ENCODE results near the gene TRERF1. TPM values are rescaled to one million over a fixed set of nuclear protein-coding genes. Genes with fewer than 3 reads are reported as not detected.

The TRERF1 gene
- polyA plus RNA-seq, 1 of the 3 experiments (the other 2 are of a cell fraction): 3.6 TPM

DNA sequence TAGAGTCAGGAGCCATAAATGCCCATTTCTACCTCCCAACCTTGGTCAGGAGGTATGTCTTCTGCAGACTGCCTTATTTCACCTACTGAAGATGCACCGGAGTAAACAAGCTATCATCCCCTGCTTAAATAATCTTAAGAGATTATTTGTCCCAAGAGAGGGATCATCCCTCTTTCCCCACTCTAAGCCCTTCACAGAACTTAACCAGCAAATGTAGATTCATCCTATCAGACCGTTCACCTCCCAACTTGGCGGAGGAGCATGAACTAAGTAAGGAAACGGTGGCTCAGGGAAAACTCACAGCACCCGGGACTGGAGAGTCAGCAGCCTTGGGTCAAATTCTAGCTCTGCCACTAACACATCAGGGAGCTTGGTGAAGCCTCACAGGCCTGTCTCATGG, 115.3 kb downstream of the TRERF1 start:
- DNase-seq: no peak
- Histone ChIP-seq H3K4me3 (ENCODE audit: low read depth in 2 of 2, low read length in 1 of 2) (no peak overlapping the region), H4K20me1 (ENCODE audit: insufficient read depth) (no peaks in the 10 kb centered on the region), H3K27ac (ENCODE audit: low read depth in 2 of 2, low read length in 1 of 2) (no peak overlapping the region), H3K9ac (no peak overlapping the region), H3K4me2 (no peak overlapping the region), H3K36me3 (replicated peaks in 1 of 2; ENCODE audit: control insufficient read depth in 1 of 2, insufficient read depth in 2 of 2, low read length in 1 of 2) (no peaks in the 10 kb centered on the region), H3K9me3 (no peaks in the 10 kb centered on the region), H2AFZ (ENCODE audit: low read depth) (no peak overlapping the region), H3K4me1 (ENCODE audit: control insufficient read depth in 1 of 2, insufficient read depth in 2 of 2, low read depth in 1 of 2, low read length in 1 of 2) (peaks cover 0 to 8% of the 10 kb centered on the region in 2 experiments; a peak in 3 of 4 replicates), H3K27me3 (ENCODE audit: insufficient read depth) (no peaks in the 10 kb centered on the region), H3K9me2 (no peaks in the 10 kb centered on the region), H3K79me2 (ENCODE audit: insufficient read depth) (peaks cover 4% of the 10 kb centered on the region; the same call in 1 of the 2 replicates), H3F3A (replicated peaks; ENCODE audit: insufficient read depth) (peaks cover 11% of the 10 kb centered on the region)
- POLR2A ChIA-PET: no interaction called here
- WGBS (ENCODE audit: low lambda C conversion rate): 97% methylated on average over 5 of the region's 5 CpGs
- CTCF ChIA-PET: interaction anchor here (0.6 to 1.7 kb wide), 4 partner anchors 122 to 211 kb away, joined by 4 to 8 read pairs (median 5); no protein-coding TSS in a partner anchor
- TF ChIP-seq FOSL2 (IDR thresholded peaks at IDR 0.05; ENCODE audit: borderline replicate concordance, low read depth) (no peak), NFIC (IDR thresholded peaks at IDR 0.05; ENCODE audit: borderline replicate concordance) (no peak), RXRA (IDR thresholded peaks at IDR 0.05; ENCODE audit: borderline replicate concordance, low read depth) (no peak), EZH2phosphoT487 (IDR thresholded peaks at IDR 0.05; ENCODE audit: borderline replicate concordance, low read depth) (no peak), JUND (IDR thresholded peaks at IDR 0.05) (no peak), TEAD4 (IDR thresholded peaks at IDR 0.05; ENCODE audit: borderline replicate concordance, insufficient read depth) (no peak), MXI1 (IDR thresholded peaks at IDR 0.05; ENCODE audit: low read depth, low read length) (no peak)
- TF ChIP-seq, protein P1, sequence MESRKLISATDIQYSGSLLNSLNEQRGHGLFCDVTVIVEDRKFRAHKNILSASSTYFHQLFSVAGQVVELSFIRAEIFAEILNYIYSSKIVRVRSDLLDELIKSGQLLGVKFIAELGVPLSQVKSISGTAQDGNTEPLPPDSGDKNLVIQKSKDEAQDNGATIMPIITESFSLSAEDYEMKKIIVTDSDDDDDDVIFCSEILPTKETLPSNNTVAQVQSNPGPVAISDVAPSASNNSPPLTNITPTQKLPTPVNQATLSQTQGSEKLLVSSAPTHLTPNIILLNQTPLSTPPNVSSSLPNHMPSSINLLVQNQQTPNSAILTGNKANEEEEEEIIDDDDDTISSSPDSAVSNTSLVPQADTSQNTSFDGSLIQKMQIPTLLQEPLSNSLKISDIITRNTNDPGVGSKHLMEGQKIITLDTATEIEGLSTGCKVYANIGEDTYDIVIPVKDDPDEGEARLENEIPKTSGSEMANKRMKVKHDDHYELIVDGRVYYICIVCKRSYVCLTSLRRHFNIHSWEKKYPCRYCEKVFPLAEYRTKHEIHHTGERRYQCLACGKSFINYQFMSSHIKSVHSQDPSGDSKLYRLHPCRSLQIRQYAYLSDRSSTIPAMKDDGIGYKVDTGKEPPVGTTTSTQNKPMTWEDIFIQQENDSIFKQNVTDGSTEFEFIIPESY (IDR thresholded peaks at IDR 0.05; ENCODE audit: borderline replicate concordance, low read depth): no peak
- TF ChIP-seq, protein P2, sequence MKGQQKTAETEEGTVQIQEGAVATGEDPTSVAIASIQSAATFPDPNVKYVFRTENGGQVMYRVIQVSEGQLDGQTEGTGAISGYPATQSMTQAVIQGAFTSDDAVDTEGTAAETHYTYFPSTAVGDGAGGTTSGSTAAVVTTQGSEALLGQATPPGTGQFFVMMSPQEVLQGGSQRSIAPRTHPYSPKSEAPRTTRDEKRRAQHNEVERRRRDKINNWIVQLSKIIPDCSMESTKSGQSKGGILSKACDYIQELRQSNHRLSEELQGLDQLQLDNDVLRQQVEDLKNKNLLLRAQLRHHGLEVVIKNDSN (IDR thresholded peaks at IDR 0.05; ENCODE audit: borderline replicate concordance, low read depth): no peak
- TF ChIP-seq, protein P3, sequence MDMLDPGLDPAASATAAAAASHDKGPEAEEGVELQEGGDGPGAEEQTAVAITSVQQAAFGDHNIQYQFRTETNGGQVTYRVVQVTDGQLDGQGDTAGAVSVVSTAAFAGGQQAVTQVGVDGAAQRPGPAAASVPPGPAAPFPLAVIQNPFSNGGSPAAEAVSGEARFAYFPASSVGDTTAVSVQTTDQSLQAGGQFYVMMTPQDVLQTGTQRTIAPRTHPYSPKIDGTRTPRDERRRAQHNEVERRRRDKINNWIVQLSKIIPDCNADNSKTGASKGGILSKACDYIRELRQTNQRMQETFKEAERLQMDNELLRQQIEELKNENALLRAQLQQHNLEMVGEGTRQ (IDR thresholded peaks at IDR 0.05; ENCODE audit: borderline replicate concordance, low read depth, low read length): no peak
- TF ChIP-seq, protein P4, sequence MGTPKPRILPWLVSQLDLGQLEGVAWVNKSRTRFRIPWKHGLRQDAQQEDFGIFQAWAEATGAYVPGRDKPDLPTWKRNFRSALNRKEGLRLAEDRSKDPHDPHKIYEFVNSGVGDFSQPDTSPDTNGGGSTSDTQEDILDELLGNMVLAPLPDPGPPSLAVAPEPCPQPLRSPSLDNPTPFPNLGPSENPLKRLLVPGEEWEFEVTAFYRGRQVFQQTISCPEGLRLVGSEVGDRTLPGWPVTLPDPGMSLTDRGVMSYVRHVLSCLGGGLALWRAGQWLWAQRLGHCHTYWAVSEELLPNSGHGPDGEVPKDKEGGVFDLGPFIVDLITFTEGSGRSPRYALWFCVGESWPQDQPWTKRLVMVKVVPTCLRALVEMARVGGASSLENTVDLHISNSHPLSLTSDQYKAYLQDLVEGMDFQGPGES (IDR thresholded peaks at IDR 0.05; ENCODE audit: low read depth, low read length): no peak
- TF ChIP-seq, protein P5, sequence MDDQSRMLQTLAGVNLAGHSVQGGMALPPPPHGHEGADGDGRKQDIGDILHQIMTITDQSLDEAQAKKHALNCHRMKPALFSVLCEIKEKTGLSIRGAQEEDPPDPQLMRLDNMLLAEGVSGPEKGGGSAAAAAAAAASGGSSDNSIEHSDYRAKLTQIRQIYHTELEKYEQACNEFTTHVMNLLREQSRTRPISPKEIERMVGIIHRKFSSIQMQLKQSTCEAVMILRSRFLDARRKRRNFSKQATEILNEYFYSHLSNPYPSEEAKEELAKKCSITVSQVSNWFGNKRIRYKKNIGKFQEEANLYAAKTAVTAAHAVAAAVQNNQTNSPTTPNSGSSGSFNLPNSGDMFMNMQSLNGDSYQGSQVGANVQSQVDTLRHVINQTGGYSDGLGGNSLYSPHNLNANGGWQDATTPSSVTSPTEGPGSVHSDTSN (IDR thresholded peaks at IDR 0.05): no peak

Data from SK-N-SH (cell line).